Stimulated activated naive CD8-positive, alpha-beta T cell treated with anti-CD3 and anti-CD28 coated beads, Interleukin-15, Interleukin-2, amounts not matched to agents 100 U/mL and 50 U/mL, for 24 hours (primary cell): Measurements from ENCODE around the gene AFMID.
"Not testable (repeated sequence)": the region's sequence is repeated elsewhere in the genome, so short reads cannot be mapped to it uniquely, and the experiment has no call there.

Source experiments
- ATAC-seq: fragments of 150-1000 bp; cut with Tn5 transposase; one replicate; pipeline ENCODE4 v1.10.0; 2021
- DNase-seq: peaks from one replicate; pipeline ENCODE4 v3.0.0; 2021

The AFMID gene

GRCh38 chr17:78224231-78225087 lies 37.3 kb downstream of the AFMID start:
- no peak for ATAC-seq

GRCh38 chr17:78225088-78225865 lies 38.1 kb downstream of the AFMID start:
- ATAC-seq (no peak), DNase-seq (no peak)

More at GRCh38 chr17:78224231-78225087, 37.3 kb downstream of the AFMID start:
- no peak for DNase-seq

GRCh38 chr17:78226055-78226758 lies 39.0 kb downstream of the AFMID start:
- DNase-seq (no peak), ATAC-seq (no peak)

GRCh38 chr17:78226759-78227454 lies 39.7 kb downstream of the AFMID start:
- DNase-seq (no peak), ATAC-seq (no peak)

- DNase-seq, result no peak
- ATAC-seq, result no peak
Observed at GRCh38 chr17:78227455-78227916, 40.3 kb downstream of the AFMID start.

- ATAC-seq, result no peak
- DNase-seq, result no peak
Observed at GRCh38 chr17:78228176-78228575, 41.0 kb downstream of the AFMID start.

GRCh38 chr17:78230252-78230962 lies 43.2 kb downstream of the AFMID start:
- ATAC-seq (no peak), DNase-seq (no peak)

GRCh38 chr17:78230996-78231935 lies 44.1 kb downstream of the AFMID start, which contains the start of gene TMEM235:
Gene TMEM235, plus strand, starts transcription at chr17:78231631. Its CDS starts 393 bp downstream, at chr17:78232024.
- no peak for ATAC-seq
- DNase-seq, result no peak

GRCh38 chr17:78231991-78232858 lies 45.1 kb downstream of the AFMID start:
- DNase-seq, result peak; percentile 35
- peak; percentile 41 for ATAC-seq

- ATAC-seq (no peak), DNase-seq (no peak)
Observed at GRCh38 chr17:78232859-78233173, 45.7 kb downstream of the AFMID start.

GRCh38 chr17:78233678-78234077 lies 46.5 kb downstream of the AFMID start:
- DNase-seq (no peak), ATAC-seq (no peak)

- ATAC-seq, result no peak
Observed at GRCh38 chr17:78234261-78234865, 47.2 kb downstream of the AFMID start.

GRCh38 chr17:78235022-78235421 lies 47.9 kb downstream of the AFMID start:
- DNase-seq, result not testable (repeated sequence)

More at GRCh38 chr17:78234261-78234865, 47.2 kb downstream of the AFMID start:
- DNase-seq, result no peak

GRCh38 chr17:78235885-78236284 lies 48.7 kb downstream of the AFMID start:
- ATAC-seq, result no peak
- no peak for DNase-seq

More at GRCh38 chr17:78235022-78235421, 47.9 kb downstream of the AFMID start:
- ATAC-seq, result not testable (repeated sequence)

- ATAC-seq, result no peak
- DNase-seq, result no peak
Observed at GRCh38 chr17:78236362-78237127, 49.4 kb downstream of the AFMID start.

GRCh38 chr17:78237401-78238012 lies 50.3 kb downstream of the AFMID start:
- no peak for DNase-seq
- ATAC-seq, result no peak

- DNase-seq (no peak), ATAC-seq (no peak)
Observed at GRCh38 chr17:78238823-78239488, 51.8 kb downstream of the AFMID start.
